Mucosa of gallbladder (tissue), 1 donor: ENCODE results near the gene SNORC. TPM values are rescaled to one million over a fixed set of nuclear protein-coding genes. Genes with fewer than 3 reads are reported as not detected.

ENCODE experiments used
- DNase-seq: peaks from one replicate; pipeline ENCODE4 v3.0.0-alpha.2; 2020; ENCODE audit warnings: low spot score
- total RNA-seq: library from RNA; stranded (reverse); gene quantifications from one replicate; pipeline ENCODE4 v1.2.1, GENCODE V29; 2021
- donor health status: DM: no; HTN: no; CAD: no.

SNORC gene
- total RNA-seq, 1 donor from 2014 or later = 7.7 TPM

DNA sequence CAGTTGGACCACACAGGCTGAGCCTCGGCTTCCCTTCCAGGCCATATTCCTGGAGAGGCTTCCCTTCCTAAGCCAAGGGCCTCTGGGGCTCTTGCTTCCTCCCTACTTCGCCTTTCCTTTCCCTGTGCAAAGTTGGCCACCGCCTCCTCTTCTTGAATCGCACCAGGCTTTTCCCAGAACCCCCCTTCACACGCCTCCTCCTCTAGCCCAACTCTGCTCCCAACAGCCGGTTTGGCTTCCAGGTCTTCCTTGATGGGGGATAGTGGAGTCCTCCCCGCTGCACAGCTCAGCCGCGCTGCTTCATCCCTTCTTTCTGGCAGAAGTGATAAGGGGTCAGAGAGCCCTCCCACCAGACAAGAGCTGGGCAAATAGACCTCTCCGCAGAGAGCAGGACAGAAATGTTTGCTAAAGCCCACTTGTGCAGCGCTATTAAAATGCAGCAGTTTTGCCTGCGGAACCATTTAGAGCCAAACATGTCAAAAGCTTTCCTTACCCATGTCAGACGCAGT, 56.4 kb downstream of the SNORC start:
- DNase-seq = no peak

DNA sequence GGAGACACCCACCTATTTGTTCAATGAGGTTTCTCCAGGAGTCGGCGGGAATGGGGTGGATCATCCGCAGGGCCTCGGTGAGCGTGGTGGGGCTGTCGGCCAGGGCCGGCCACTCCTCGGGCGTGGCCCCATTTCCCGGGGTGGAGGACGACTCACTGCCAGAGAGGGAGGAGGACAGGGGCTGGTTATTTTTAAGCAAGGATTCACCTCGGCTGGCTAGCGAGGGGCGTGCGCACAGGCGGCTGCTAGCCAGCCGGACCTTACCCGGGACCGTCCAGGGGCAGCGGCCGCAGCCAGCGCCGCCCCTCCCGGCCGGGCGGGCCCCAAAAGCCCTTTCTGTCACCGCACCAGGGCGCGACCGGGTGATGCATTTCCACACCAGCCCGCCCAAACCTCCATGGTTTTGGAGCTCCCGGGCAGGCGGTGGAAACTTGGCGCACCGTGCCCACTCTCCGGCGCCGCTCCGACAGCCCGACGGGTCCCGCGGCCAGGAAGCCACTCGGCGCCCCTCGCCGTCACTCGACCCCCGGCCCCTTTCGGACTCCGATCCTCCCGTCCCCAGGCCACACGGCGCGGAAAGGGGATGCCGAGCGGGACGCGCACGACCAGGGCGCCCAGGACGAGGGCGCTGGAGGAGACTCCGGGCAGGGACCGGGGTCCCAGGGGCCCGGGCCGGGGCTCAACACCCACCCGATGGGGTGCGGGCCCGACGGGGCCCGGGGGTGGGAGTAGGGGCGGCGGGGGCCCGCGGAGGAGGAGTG, 57.1 kb downstream of the SNORC start:
- DNase-seq = no peak

DNA sequence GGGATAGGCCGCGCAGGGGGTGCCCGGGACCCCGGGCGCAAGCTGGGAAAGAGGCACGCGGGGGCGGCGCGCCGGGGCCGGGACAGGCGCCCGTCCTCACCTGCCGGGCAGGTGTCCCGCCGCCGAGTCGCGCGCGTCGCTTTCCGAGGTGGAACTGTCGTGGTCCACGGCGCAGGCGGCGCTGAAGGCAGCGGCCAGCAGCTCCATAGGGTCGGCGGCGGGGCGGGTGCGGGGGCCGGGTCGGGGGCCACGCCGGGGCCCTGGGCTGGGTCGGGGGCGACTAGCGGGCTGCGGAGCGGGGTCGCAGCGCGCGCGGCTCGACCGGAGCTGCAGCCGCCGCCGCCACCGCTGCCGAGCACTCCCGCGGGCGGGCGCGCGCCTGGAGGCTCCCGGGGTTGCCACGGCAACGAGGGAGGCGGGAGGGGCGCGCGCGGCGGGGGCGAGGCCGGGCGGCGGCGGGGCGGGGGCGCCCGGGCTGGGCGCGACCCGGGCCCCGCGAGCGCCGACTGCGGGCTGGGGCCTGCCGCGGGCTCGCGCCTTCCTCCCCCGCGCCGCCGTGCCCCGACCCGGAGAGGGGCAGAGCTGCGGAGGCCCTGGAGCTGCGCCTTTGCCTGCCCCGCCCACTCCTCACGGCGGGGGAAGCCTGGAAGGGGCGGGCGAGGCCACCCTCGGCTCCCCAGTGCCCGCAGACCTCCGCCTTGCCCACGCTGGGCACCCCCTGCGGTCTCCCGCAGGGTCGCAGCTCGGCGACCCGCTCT, 57.9 kb downstream of the SNORC start:
- DNase-seq = no peak

Other genes starting within 250 kb of the SNORC start
- 6.0 TPM for gene EFHD1, start 236.7 kb upstream of the SNORC start, total RNA-seq
- 55.6 TPM for gene GIGYF2, start 172.9 kb upstream of the SNORC start, total RNA-seq
- gene KCNJ13, start 93.7 kb upstream of the SNORC start, total RNA-seq = 3.0 TPM
- 12.0 TPM for gene NGEF, start 143.0 kb downstream of the SNORC start, total RNA-seq
- not detected for gene NEU2, start 162.4 kb downstream of the SNORC start, total RNA-seq
- 30.4 TPM for gene INPP5D, start 190.1 kb downstream of the SNORC start, total RNA-seq